IPS-NIHi7 (cell line): ENCODE results near the gene CCNYL1.
"Not testable (repeated sequence)": the region's sequence is repeated elsewhere in the genome, so short reads cannot be mapped to it uniquely, and the experiment has no call there.

Experiments used
- DNase-seq: peaks from one replicate; pipeline ENCODE4 v3.0.0; 2012; ENCODE audit warnings: mixed read lengths; ENCODE audit errors: extremely low spot score

CCNYL1 gene

DNA sequence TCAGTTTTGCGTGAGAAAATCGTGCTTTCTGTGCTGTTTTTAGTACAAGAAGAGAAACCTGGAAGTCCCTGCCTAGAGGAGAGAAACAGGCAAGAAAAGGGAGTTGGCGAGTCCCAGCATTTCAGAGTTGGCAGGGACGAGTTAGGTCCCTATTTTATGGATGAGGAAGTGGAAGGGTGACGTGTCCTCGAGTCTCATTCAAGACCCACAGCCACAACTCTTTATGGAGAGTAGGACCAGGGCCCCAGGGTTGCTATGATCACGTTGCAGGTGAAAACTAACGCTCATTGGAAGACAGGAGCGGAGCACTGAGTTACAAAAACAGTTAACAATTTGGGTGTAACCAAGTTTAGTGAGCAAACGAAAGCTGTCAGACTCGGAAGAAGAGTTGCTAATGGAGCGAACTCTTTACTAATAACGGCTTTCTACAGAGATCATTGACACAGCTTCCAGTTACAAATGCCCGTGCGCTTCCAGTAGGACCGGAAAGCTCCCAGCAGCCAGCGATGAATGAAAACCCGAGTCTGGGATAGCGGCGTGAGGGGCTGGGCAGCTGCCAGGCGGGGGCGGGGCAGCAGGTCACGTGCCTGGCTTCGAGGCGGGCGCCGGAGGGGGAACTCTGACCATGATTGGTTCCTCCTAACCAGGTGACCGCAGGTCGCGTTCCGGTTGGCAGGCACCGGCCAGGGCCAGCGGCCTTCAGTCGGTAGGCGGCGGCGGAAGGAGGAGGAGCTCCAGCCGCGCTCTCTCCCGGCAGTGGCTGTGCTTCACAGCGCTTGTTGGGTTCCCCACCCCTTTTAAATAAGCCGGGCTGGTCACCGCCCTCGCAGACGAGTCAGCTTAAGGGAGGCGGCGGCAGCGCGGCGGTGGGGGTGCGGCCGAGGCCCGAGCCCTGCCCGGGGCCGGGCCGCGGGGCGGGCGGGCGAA lies at the start of gene CCNYL1:
Gene CCNYL1, plus strand, starts transcription at position 827 of the 927 bp plus-strand sequence. CDS start 257 bp downstream, outside the sequence.
- peak; percentile 100 for DNase-seq

DNA sequence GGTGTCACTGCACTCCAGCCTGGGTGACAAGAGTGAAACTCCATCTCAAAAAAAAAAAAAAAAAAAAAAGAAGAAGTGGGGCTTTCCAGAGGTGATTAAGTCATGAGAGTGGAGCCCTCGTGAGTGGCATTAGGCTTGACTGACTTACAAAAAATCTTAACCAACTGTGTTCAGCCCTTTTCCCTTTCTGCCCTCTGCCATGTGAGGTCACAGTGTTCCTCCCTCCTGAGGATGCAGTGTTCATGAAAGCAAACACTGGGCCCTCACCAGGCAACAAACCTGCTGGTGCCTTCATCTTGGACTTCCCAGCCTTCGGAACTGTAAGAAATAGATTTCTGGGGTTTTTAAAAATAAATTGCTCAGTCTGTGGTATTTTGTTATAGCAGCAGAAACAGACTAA lies 49.2 kb upstream of the CCNYL1 start:
- DNase-seq: no peak

DNA sequence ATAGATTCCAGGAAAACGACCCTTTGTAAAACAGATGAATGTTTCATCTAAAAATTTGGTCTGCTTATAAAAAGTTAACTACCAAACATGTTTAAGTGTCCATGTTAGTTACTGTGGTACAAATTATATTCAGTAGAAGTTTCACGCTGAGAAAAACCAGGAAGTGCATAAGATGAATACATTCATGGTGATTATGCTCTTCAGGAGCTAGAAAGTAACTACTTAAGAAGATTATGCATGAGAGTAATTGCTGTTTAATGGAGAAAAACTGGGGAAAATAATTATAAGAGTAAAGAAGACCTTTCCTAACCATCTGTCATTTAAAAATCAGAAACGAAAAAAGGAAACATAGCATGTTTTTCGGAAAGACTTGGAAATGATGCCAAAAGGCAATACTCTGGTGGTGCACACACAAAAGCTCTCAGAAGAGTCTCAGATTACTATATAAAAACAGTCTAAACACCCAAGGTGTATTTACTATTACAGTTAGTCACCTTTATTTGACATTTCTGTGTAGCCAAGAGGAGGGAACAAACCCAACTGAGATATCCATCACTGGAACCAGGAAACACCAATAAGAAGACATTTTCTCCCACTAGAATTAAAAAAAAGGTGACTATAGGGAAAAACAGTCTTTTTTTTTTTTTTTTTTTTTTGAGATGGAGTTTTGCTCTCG lies 47.4 kb upstream of the CCNYL1 start:
- no peak for DNase-seq

DNA sequence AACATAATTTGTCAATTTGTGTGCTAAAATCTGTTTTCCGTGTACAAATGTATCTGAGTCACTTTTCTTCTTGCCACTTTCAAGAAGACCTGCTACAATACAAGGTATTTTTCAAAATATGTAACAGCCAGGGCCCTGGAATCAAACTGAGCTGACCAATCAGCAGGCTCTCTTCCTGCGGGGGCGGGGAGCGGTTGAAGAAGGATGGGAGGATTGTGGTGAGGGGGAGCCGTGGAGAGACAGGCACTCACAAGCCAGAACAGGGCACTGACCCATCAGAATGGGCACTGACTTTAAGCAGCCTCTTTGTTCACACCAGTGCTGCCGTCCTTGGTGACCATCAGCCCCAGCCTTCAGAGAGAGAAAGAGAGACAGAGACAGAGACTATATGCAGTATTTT lies 40.6 kb upstream of the CCNYL1 start:
- DNase-seq: peak; percentile 70

DNA sequence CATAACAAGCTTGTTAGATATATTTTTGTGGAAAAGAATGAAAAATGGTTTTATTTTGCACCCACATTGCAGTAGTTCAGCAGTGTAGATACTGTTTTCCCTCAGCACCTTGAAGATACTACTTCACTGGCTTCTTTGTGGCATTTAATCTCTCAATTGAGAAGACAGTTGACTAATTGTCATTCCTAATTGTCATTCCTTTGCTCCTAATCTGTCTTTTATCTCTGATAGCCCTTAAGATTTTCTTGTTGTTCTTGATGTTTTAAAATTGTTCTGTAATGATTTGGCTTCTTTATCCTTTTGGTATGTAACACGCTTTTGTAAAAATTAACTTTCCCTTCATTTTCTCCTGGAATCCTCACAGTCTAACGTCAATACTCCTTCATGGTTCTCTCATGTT lies 38.0 kb upstream of the CCNYL1 start:
- no peak for DNase-seq

DNA sequence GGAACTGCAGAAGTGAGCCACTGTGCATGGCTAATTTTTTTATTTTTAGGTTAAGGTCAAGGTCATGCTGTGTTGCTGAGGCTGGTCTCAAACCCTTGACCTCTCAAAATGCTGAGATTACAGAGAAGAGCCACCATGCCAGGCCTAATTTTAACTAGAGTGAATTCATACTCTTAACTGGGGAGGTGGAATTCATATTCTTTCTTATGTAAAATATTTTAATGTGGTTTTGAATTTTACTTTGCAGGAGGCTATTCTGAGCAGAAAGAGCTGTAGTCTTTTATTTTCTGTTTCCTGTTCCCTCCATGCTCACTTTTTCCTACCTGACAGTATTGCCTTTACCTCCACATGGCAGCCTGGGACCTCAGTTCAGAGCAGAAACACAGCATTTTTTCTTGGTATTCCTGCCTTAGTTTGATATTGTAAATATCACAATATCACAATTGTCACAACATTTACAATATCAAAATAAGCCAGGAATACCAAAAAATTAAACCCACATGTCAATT lies 37.1 kb upstream of the CCNYL1 start:
- DNase-seq: peak; percentile 28

DNA sequence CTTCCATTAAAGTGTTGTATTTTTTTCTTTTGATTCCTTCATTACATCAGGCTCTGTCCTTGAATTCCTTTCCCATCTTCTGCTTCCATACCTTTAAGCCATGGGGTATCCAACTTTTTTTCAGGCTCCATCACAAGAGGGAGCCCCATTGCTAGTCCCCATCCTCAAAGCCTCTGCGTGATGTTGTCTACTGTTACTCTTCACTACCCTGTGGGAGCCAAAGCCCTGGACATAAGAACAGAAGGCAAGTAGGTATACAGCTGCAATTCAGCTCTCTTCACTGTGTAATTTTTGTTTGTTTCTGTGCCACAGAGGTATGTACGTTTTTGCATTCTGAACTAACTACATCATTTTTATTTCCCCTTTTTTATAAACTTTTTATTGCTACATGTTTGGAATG lies 36.6 kb upstream of the CCNYL1 start:
- DNase-seq: peak; percentile 44

DNA sequence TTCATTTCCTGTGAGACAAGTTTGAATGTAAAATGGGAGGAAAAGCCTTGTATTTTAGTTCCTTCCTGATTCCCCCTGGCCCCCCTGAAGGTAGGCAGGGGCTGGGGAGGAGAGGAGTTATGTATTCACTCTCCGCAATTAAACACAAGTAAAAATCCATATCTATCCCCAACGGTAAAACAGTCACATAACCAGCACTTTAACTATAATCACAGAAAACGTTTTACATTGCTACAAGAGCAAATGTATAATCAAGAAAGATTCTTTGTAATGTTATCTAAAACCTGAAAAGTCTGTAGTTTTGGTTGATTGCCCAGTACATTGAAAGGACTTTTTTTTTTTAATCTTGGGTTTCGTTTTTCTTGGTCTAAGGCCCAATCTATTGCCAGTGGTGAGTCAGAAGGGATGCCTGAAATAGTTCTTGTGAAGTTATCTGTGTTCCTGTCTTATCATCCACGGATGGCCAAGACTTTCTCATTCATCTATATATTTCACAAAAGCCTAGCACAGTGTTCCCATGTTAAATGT lies 34.5 kb upstream of the CCNYL1 start:
- no peak for DNase-seq

DNA sequence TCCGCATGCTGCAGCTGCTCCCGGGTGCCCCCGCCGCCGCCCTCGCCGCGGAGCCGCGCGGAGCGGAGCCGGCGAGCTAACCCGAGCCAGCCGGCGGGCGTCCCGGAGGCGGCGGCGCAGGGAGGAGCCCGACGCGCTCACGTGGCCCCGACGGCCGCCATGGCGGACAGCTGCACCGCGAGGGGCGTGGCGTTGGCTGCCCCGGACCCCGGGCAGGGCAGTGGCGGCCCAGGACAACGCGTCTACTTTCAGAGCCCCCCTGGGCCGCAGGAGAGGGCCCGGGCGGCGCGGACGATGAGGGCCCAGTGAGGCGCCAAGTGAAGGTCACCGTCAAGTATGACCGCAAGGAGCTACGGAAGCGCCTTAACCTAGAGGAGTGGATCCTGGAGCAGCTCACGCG lies 30.0 kb upstream of the CCNYL1 start:
- DNase-seq: peak; percentile 79

DNA sequence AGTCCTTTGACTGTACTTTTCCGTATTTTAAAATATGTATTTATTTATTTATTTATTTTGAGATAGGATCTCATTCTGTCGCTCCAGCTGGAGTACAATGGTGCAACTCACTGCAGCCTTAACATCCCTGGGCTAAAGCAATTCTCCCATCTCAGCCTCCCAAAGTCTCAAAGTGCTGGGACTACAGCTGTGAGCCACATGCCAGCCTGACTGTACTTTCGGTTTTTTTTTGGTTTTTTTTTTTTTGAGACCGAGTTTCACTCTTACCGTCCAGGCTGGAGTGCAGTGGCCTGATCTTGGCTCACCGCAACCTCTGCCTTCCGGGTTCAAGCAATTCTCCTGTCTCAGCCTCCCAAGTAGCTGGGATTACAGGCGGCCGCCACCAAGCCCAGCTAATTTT lies 28.9 kb upstream of the CCNYL1 start:
- no peak for DNase-seq

DNA sequence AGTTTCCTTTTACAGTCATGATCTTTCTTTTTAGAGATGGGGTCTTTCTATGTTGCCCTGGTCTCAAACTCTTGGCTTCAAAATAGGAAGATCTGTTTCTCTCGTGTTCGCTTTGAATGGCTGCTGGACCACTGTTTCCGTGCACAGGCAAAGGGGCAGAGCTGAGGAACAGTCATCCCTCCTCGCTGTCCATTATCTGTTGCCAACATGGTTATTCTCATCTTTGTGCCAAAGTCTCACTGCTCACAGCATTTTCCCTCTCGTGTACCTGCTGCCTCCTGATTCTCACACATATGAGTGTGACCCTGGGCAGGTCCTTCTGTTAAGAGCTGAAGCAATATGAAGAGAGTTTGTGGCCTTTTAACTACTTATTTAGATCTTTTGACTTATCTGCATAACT lies 28.0 kb upstream of the CCNYL1 start:
- DNase-seq: no peak

DNA sequence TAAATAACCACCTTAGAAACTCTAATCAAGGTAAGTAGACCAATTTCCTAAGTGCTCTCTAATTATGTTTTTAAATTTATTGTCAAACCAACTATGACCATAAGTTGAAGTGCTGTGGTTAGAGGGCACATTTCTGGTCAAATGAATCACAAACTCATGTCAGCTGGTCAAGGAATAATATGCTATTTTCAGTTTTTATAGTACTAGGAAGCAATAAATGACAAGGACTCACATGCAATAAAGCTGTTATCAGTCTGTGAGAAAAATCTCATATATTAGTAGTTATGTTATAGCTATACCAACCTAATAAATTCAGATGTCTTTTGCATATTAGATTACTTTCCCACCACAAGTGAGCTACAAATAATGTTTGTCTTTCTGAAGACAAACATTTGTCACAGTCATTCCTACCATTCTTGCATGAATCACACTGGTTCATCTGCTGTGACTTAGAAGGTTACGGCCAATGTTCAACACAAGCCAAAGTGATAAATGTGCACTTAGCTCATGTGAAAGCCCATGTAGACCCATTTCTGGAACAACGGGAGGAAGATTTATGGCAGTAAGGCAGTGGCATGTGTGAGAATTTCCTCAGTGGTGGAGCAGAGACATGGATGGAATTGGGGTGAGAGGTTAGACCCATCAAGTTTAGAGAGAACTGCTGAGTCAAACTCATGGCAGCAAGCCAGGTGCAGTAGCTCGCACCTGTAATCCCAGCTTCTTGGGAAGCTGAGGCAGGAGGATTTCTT lies 27.4 kb upstream of the CCNYL1 start:
- no peak for DNase-seq

DNA sequence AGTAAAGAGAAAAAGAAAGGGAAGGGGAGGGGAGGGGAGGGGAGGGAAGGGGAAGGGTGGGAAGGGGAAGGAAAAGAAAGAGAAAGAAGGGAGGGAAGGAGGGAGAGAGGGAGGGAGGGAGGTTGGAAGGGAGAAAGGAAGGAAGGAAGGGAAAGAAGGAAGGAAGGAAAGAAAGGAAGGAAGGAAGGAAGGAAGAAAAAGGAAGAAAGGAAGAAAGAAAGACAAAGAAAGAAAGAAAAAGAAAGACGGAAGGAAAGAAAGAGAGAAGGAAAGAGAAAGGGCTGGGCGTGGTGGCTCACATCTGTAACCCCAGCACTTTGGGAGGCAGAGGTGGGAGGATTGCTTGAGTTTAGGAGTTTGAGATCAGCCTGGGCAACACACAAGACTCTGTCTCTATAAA lies 24.6 kb upstream of the CCNYL1 start:
- DNase-seq: no peak

DNA sequence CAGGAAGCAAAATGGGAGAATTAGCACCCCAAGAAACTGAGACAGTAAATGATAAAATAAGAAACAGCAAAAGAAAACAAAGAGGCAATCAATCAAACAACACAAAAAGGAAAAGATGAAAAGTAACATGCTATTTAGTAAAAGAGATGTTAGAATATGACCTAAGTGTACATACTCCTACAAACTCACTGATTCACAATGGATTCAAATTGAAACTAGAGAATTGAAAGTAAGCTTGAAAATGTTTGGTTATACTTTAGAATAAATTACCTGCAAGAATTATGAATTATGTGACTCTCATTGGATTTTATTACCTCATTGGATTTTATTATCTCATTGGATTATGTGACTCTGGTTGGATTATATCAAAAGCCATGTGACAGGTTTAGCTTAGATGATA lies 22.8 kb upstream of the CCNYL1 start:
- no peak for DNase-seq

DNA sequence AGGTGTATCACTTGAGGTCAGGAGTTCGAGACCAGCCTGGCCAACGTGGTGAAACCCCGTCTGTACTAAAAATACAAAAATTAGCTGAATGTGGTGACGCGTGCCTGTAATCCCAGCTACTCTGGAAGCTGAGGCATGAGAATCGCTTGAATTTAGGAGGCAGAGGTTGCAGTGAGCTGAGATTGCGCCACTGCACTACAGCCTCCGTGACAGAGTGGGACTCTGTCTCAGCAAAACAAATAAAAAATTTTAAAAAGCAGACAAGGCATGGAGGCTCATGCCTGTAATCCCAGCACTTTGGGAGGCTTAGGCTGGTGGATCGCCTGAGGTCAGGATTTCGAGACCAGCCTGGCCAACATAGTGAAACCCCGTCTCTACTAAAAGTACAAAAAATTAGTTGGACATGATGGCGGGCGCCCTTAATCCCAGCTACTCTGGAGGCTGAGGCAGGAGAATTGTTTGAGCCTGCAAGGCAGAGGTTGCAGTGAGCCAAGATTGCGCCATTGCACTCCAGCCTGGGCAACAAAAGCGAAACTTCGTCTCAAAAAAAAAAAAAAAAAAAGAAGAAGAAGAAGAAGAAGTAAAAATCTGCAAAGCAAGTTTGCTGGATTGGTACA lies 20.5 kb upstream of the CCNYL1 start:
- DNase-seq: not testable (repeated sequence)

DNA sequence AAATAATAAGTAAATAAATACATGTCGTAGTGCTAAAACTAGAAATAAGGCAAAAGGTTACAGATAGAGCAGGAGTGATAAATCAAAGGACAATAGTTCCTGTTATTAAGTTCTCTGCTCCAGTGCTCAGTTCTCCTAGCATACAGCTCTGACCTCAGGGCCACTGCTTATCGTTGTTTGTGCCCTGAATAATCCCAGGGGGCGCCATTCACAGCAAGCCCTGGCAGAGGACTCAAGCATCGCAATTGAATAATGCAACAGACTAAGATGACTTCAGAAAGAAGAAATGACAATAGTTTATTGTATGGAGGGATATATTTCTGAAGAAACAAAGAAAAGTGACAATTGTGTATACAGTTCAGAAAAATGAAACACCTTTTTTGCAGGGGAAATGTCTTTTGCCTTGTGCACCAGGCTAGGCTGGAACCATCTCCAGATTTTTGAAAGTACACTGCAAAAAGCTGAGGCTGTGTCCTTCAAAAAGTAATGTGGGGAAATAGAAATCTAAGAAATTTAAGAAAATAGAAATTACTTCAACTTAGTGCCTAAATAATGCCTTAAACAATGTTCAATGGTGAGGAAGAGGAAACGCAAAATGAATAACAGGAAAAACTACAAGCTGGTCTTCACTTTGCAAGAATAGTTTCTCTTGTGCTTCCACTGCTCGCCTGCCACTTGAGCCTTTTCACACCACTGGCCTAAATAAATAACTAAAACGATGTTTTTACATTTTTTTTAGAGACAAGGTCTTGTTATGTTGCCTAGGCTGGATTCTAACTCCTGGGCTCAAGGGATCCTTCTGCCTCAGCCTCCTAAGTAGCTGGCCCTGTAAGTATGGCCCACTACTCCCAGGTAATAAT lies 19.0 kb upstream of the CCNYL1 start:
- peak; percentile 72 for DNase-seq

DNA sequence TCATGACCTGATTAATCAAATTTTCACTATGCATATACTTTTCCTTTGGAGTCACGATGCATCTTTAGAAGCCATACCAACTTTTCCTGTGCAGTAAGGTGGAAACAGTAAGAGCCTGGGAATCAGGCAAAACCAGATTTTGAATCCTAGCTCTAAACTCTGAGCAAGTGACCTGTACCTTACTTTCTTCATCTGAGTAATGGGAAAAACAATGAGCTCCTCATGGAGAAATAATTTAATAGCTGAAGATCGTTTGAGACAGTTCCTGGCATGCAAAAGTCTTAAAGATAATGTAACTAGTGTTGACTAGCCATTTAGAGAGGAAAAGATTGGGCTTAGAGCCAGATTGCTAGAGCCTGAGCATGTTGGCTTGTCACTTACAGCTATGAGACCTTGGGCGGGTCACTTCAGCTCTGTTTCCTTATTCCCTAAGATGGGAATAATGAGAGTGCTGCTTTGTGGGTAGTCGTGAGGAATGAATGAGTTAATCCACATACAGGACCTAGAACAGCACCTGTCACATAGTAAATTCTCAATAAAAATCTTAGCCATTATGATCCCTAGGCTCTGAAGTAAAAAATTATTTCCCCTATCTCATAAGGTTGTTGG lies 17.7 kb upstream of the CCNYL1 start:
- DNase-seq: no peak

DNA sequence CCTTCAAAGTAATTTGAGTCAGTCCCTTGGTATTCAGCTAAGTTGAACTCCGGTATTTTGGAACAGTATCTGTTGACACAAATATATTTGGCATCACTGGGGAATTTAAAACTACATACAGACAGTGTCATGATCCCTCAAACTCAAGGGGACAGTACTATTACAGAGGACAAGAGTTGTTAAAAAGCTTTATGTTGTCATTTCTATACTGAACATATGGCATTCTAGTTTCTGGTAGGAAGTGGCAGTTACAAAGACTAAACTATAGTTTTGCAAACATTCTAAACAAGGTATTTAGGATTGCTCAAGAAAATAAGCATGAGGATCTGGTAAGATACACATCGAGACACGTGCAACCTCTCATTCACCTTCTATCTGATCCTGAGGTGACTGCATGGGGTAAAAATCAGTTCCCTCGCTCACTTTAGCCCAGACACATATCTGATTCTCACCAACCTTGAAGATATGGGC lies 16.6 kb upstream of the CCNYL1 start:
- no peak for DNase-seq

DNA sequence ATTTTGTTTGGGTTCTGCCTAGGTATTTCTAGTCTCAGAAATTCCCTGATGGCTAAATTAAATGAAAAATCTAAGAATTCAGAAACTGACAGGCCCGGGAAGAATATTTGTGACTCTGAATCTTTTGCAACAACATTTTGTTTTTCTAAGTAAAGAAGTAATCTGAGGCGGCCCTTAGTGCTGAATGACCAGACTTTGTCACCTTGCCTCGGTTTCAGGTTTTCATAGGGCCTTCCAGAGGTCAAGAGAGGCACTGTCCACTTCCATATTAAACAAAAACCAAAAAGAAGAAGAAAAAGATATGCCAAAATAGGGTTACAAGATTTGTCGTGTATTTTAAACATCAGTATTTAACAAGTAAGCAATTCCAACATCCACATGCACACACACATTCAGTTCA lies 16.1 kb upstream of the CCNYL1 start:
- no peak for DNase-seq

DNA sequence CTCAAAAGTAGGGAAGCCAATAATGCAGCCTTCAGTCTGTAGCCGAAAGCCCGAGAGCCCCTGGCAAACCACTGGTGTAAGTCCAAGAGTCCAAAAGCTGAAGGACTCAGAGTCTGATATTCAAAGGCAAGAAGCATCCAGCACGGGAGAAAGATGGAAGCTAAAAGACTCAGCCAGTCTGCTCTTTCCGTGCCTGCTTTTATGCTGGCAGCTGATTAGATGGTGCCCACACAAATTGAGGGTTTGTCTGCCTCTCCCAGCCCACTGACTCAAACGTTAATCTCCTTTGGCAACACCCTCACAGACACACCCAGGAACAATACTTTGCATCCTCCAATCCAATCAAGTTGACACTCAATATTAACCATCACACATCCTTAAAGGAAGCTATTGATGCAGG lies 14.5 kb upstream of the CCNYL1 start:
- not testable (repeated sequence) for DNase-seq
